NK-92 (cell line): ENCODE data around the gene CPXM1.
"Not testable (repeated sequence)": the region's sequence is repeated elsewhere in the genome, so short reads cannot be mapped to it uniquely, and the experiment has no call there.

Experiments
- DNase-seq: peaks from one replicate; lab custom pipeline; 2025; ENCODE audit not compliant: unreplicated experiment; lab: John Stamatoyannopoulos, UW

The CPXM1 gene

GRCh38 chr20:2822073-2822472 is 21.6 kb upstream of the CPXM1 start:
- no peak for DNase-seq

- no peak for DNase-seq
These were observed 20.8 kb upstream of the CPXM1 start for GRCh38 chr20:2820896-2821869.

GRCh38 chr20:2820084-2820895 is 19.9 kb upstream of the CPXM1 start:
- no peak for DNase-seq

- no peak for DNase-seq
These were observed 17.6 kb upstream of the CPXM1 start for GRCh38 chr20:2817891-2818595.

GRCh38 chr20:2817341-2817726 is 16.9 kb upstream of the CPXM1 start:
- no peak for DNase-seq

- no peak for DNase-seq
These were observed 16.3 kb upstream of the CPXM1 start for GRCh38 chr20:2816583-2817340.

GRCh38 chr20:2816030-2816582 is 15.7 kb upstream of the CPXM1 start, which contains the start of gene TMEM239:
Gene TMEM239 (plus strand): TSS chr20:2816364. CDS start chr20:2816555, 191 bp downstream.
- no peak for DNase-seq

GRCh38 chr20:2815242-2815900 is 14.9 kb upstream of the CPXM1 start:
- DNase-seq = no peak

- no peak for DNase-seq
These were observed 14.2 kb upstream of the CPXM1 start, which contains the start of gene C20orf141 for GRCh38 chr20:2814587-2815051. Gene C20orf141 (plus strand): TSS chr20:2814987. CDS start chr20:2815185, 198 bp downstream.

- DNase-seq = no peak
These were observed 13.6 kb upstream of the CPXM1 start for GRCh38 chr20:2814076-2814475.

GRCh38 chr20:2812189-2812588 is 11.8 kb upstream of the CPXM1 start:
- DNase-seq = no peak

GRCh38 chr20:2809690-2810089 is 9.3 kb upstream of the CPXM1 start:
- no peak for DNase-seq

GRCh38 chr20:2807929-2808328 is 7.5 kb upstream of the CPXM1 start:
- DNase-seq = not testable (repeated sequence)

GRCh38 chr20:2807019-2807418 is 6.6 kb upstream of the CPXM1 start:
- DNase-seq = no peak

- DNase-seq = no peak
These were observed 5.9 kb upstream of the CPXM1 start for GRCh38 chr20:2806351-2806701.

GRCh38 chr20:2805689-2806350 is 5.4 kb upstream of the CPXM1 start:
- no peak for DNase-seq

- no peak for DNase-seq
These were observed 4.6 kb upstream of the CPXM1 start for GRCh38 chr20:2804852-2805688.
